ENCODE measurements around the gene PPL. TPM values are rescaled to one million over a fixed set of nuclear protein-coding genes. Genes with fewer than 3 reads are reported as not detected.

The PPL gene
- total RNA-seq, 4 donors from 2014 or later = 12.8 to 23.1 (median 18.3) TPM

DNA sequence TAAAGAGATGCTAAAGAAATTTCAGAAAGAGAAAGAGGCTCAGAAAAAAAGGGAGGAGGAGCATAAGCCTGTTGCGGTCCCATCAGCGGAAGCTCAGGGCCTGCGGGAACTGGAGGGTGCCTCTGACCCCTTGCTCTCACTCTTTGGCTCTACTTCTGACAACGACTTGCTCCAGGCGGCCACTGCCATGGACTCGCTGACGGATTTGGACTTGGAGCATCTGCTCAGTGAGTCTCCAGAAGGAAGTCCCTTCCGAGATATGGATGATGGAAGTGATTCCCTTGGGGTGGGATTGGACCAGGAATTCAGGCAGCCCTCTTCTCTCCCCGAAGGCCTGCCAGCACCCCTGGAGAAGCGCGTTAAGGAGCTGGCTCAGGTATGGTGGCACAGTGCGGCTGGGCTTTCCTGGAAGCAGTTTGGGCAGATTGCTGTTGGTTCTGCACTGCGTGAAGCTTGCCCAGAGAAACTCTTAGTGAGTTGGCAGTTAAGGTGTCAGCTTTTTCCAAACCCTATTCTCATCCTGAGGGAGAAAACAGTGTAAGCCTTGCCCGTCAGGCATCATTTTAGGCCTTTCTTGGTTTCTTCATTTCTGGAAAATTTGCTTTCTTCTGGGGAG lies 76.1 kb downstream of the PPL start:
- DNase-seq (no peak), ATAC-seq (no peak)
- Histone ChIP-seq H3K4me1 (peaks cover 25 to 29% of the 10 kb centered on the region in 2 donors), H3K27ac (no peak overlapping the region), H3K9me3 (no peaks in the 10 kb centered on the region), H3K4me3 (no peak overlapping the region), H3K36me3 (peaks cover 0 to 62% of the 10 kb centered on the region in 2 donors), H3K27me3 (no peaks in the 10 kb centered on the region)
- intact Hi-C loops (cut with DNase I; ENCODE audit: low total_unique reads) (no loop called here), in situ Hi-C loops (cut with MboI; ENCODE audit: low sequenced_read_pairs in 4 of 4) (no loop called here)
- no peak for TF ChIP-seq POLR2A (IDR thresholded peaks at IDR 0.05)
- TF ChIP-seq, protein P1, sequence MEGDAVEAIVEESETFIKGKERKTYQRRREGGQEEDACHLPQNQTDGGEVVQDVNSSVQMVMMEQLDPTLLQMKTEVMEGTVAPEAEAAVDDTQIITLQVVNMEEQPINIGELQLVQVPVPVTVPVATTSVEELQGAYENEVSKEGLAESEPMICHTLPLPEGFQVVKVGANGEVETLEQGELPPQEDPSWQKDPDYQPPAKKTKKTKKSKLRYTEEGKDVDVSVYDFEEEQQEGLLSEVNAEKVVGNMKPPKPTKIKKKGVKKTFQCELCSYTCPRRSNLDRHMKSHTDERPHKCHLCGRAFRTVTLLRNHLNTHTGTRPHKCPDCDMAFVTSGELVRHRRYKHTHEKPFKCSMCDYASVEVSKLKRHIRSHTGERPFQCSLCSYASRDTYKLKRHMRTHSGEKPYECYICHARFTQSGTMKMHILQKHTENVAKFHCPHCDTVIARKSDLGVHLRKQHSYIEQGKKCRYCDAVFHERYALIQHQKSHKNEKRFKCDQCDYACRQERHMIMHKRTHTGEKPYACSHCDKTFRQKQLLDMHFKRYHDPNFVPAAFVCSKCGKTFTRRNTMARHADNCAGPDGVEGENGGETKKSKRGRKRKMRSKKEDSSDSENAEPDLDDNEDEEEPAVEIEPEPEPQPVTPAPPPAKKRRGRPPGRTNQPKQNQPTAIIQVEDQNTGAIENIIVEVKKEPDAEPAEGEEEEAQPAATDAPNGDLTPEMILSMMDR (IDR thresholded peaks at IDR 0.05 in 4 of 5, conservative IDR thresholded peaks at IDR 0.05 in 1 of 5) = no peak

DNA sequence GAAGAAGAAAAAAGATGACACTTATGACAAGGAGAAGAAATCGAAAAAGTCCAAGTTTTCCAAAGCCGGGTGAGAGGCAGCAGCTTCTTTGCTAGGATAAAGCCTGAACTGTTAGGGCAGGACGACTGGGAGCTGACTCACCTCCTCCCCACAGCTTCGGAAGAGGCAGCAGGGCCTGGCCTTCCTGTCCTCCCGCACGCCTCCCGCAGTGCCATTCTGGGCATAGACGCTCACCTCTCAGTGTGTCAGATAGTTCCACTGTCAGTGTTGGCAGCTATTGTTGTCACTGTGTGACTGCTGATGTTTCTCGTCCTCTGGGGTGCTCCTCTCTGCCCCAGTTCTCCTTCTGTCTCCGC lies 77.1 kb downstream of the PPL start:
- DNase-seq (no peak), ATAC-seq (no peak)
- H3K36me3 ChIP-seq = peaks cover 0 to 71% of the 10 kb centered on the region in 2 donors
- H3K4me1 ChIP-seq = peaks cover 25 to 29% of the 10 kb centered on the region in 2 donors
- no peak overlapping the region for H3K27ac ChIP-seq
- TF ChIP-seq POLR2A (IDR thresholded peaks at IDR 0.05) = no peak
- TF ChIP-seq, protein P1 (IDR thresholded peaks at IDR 0.05 in 4 of 5, conservative IDR thresholded peaks at IDR 0.05 in 1 of 5) = no peak
- H3K27me3 ChIP-seq = no peaks in the 10 kb centered on the region
- in situ Hi-C loops (cut with MboI; ENCODE audit: low sequenced_read_pairs in 4 of 4) = no loop called here
- H3K9me3 ChIP-seq = no peaks in the 10 kb centered on the region
- intact Hi-C loops (cut with DNase I; ENCODE audit: low total_unique reads) = no loop called here
- H3K4me3 ChIP-seq = no peak overlapping the region

DNA sequence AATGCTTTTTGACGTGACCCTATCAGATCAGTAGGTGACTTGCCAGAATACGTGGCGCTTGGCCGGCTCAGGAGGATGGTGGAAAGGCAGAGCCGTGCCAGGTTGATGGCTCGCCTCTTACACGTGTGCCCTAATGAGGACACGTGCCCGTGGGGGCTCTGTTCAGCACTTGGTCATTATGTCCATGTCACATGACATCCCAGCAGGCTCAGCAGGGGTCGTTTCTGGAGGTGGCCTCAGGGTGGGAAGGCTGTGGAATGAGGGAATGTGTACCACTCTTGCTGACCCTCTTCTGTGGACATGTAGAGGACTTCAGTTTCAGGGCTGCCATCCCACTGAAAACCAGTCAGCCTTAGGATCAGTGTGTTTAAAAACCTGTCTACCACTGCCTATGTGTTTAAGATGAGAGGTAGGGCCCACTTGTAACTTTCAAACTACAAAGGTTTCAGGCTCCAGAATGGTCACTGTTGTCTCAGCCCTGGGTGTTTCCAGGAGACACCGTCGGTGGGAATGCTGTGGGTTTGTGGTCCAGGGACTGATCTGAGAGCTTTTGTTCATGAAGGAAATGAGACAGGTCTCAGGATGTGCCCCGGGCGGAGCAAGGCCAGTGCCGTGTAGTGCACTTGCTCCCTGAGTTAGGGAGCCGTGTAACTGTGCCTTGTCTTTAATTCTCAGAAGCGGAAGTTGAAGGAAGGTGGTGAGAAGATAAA lies 77.6 kb downstream of the PPL start:
- no peak for DNase-seq
- TF ChIP-seq, protein P1 (IDR thresholded peaks at IDR 0.05 in 4 of 5, conservative IDR thresholded peaks at IDR 0.05 in 1 of 5) = no peak
- no peak for TF ChIP-seq POLR2A (IDR thresholded peaks at IDR 0.05)
- H3K9me3 ChIP-seq = no peaks in the 10 kb centered on the region
- no peak overlapping the region for H3K27ac ChIP-seq
- peaks cover 0 to 75% of the 10 kb centered on the region in 2 donors for H3K36me3 ChIP-seq
- no peak overlapping the region for H3K4me3 ChIP-seq
- in situ Hi-C loops (cut with MboI; ENCODE audit: low sequenced_read_pairs in 4 of 4) = no loop called here
- ATAC-seq = no peak
- peaks cover 24 to 25% of the 10 kb centered on the region in 2 donors for H3K4me1 ChIP-seq
- H3K27me3 ChIP-seq = no peaks in the 10 kb centered on the region
- intact Hi-C loops (cut with DNase I; ENCODE audit: low total_unique reads) = no loop called here

DNA sequence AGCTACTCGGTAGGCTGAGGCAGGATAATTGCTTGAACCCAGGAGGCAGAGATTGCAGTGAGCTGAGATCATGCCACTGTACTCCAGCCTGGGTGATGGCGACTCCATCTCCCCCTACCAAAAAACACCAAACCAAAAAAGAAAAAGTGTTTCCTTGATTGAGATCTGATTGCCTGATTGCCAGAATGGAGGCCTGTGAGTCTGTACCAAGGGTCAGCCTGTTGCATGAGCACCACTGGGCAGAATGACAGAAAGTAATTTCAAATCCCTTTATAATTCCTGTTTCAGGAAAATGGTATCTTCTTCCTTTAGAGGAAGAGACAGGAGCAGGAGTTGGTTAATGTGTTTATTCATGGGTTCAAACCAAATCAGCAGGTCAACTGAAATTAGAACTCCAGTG lies 81.1 kb downstream of the PPL start:
- intact Hi-C loops (cut with DNase I; ENCODE audit: low total_unique reads) (no loop called here), in situ Hi-C loops (cut with MboI; ENCODE audit: low sequenced_read_pairs in 4 of 4) (no loop called here)
- Histone ChIP-seq H3K27ac (no peak overlapping the region), H3K9me3 (no peaks in the 10 kb centered on the region), H3K36me3 (peaks cover 0 to 75% of the 10 kb centered on the region in 2 donors), H3K27me3 (no peaks in the 10 kb centered on the region), H3K4me1 (peaks cover 16 to 21% of the 10 kb centered on the region in 2 donors), H3K4me3 (no peak overlapping the region)
- TF ChIP-seq, protein P1 (IDR thresholded peaks at IDR 0.05 in 4 of 5, conservative IDR thresholded peaks at IDR 0.05 in 1 of 5) = no peak
- TF ChIP-seq POLR2A (IDR thresholded peaks at IDR 0.05) = no peak
- DNase-seq (no peak), ATAC-seq (no peak)

Measured in gastrocnemius medialis (tissue), 4 donors.